ENCODE data around the gene DPP6.
"Not testable (repeated sequence)": the region's sequence is repeated elsewhere in the genome, so short reads cannot be mapped to it uniquely, and the experiment has no call there.

The DPP6 gene

GRCh38 chr7:154651501-154651900, 599.3 kb downstream of the DPP6 start:
- Histone ChIP-seq H3K4me1 (ENCODE audit: control insufficient read depth, insufficient read depth, low read length) (no peaks in the 10 kb centered on the region), H3K27ac (ENCODE audit: low read length) (no peak overlapping the region), H3K9ac (ENCODE audit: low read length in 2 of 2) (no peak overlapping the region), H3K36me3 (ENCODE audit: control insufficient read depth in 2 of 2, insufficient read depth in 2 of 2, low read length in 2 of 2) (no peaks in the 10 kb centered on the region), H3K4me3 (ENCODE audit: low read length in 2 of 2) (no peak overlapping the region), H3K27me3 (ENCODE audit: control insufficient read depth in 1 of 2, insufficient read depth in 2 of 2, low read length in 2 of 2) (no peaks in the 10 kb centered on the region), H3K9me3 (ENCODE audit: control insufficient read depth in 2 of 2, low read length in 2 of 2) (no peaks in the 10 kb centered on the region)

DNA sequence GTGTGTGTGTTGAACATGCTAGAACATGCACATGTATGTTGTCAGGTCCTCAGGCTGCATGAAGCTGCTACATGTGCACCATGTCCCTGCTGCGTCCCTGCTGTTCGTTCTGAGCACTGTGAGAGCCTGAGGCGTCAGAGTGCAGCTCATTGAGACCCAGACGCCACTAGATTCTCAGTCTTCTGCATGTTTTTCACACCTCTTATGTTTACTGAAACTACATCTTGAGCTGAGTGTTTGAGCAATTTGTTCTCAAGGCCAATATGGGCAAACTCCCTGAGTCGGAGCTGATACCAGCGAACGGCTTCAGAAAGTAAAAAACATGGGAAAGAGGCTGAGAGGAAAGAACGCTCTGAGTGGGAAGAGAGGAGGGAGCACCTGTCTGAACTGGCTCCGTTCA, 600.4 kb downstream of the DPP6 start:
- Histone ChIP-seq H3K27me3 (ENCODE audit: control insufficient read depth in 1 of 2, insufficient read depth in 2 of 2, low read length in 2 of 2) (no peaks in the 10 kb centered on the region), H3K36me3 (ENCODE audit: control insufficient read depth in 2 of 2, insufficient read depth in 2 of 2, low read length in 2 of 2) (no peaks in the 10 kb centered on the region), H3K9me3 (ENCODE audit: control insufficient read depth in 2 of 2, low read length in 2 of 2) (no peaks in the 10 kb centered on the region), H3K9ac (ENCODE audit: low read length in 2 of 2) (no peak overlapping the region), H3K4me3 (ENCODE audit: low read length in 2 of 2) (no peak overlapping the region), H3K27ac (ENCODE audit: low read length) (no peak overlapping the region), H3K4me1 (ENCODE audit: control insufficient read depth, insufficient read depth, low read length) (no peaks in the 10 kb centered on the region)

- no peaks in the 10 kb centered on the region for H3K36me3 ChIP-seq (ENCODE audit: control insufficient read depth in 2 of 2, insufficient read depth in 2 of 2, low read length in 2 of 2)
- H3K27me3 ChIP-seq (ENCODE audit: control insufficient read depth in 1 of 2, insufficient read depth in 2 of 2, low read length in 2 of 2) = no peaks in the 10 kb centered on the region
- H3K27ac ChIP-seq (ENCODE audit: low read length) = no peak overlapping the region
- no peak overlapping the region for H3K9ac ChIP-seq (ENCODE audit: low read length in 2 of 2)
- H3K4me3 ChIP-seq (ENCODE audit: low read length in 2 of 2) = no peak overlapping the region
- peaks cover 0 to 2% of the 10 kb centered on the region in 2 donors for H3K9me3 ChIP-seq (ENCODE audit: control insufficient read depth in 2 of 2, low read length in 2 of 2)
- H3K4me1 ChIP-seq (ENCODE audit: control insufficient read depth, insufficient read depth, low read length) = no peaks in the 10 kb centered on the region
These were observed 601.1 kb downstream of the DPP6 start for GRCh38 chr7:154653281-154653680.

GRCh38 chr7:154656618-154657017, 604.4 kb downstream of the DPP6 start:
- Histone ChIP-seq H3K9me3 (ENCODE audit: control insufficient read depth in 2 of 2, low read length in 2 of 2) (peaks cover 7% of the 10 kb centered on the region in 2 donors), H3K27ac (ENCODE audit: low read length) (no peak overlapping the region), H3K9ac (ENCODE audit: low read length in 2 of 2) (no peak overlapping the region), H3K4me1 (ENCODE audit: control insufficient read depth, insufficient read depth, low read length) (no peaks in the 10 kb centered on the region), H3K27me3 (ENCODE audit: control insufficient read depth in 1 of 2, insufficient read depth in 2 of 2, low read length in 2 of 2) (no peaks in the 10 kb centered on the region), H3K4me3 (ENCODE audit: low read length in 2 of 2) (no peak overlapping the region), H3K36me3 (ENCODE audit: control insufficient read depth in 2 of 2, insufficient read depth in 2 of 2, low read length in 2 of 2) (no peaks in the 10 kb centered on the region)

- Histone ChIP-seq H3K4me3 (ENCODE audit: low read length in 2 of 2) (no peak overlapping the region), H3K4me1 (ENCODE audit: control insufficient read depth, insufficient read depth, low read length) (no peaks in the 10 kb centered on the region), H3K9me3 (ENCODE audit: control insufficient read depth in 2 of 2, low read length in 2 of 2) (peaks cover 0 to 5% of the 10 kb centered on the region in 2 donors), H3K9ac (ENCODE audit: low read length in 2 of 2) (no peak overlapping the region), H3K27me3 (ENCODE audit: control insufficient read depth in 1 of 2, insufficient read depth in 2 of 2, low read length in 2 of 2) (no peaks in the 10 kb centered on the region), H3K36me3 (ENCODE audit: control insufficient read depth in 2 of 2, insufficient read depth in 2 of 2, low read length in 2 of 2) (no peaks in the 10 kb centered on the region), H3K27ac (ENCODE audit: low read length) (no peak overlapping the region)
These were observed 614.6 kb downstream of the DPP6 start for GRCh38 chr7:154666768-154667167.

- Histone ChIP-seq H3K4me3 (ENCODE audit: low read length in 2 of 2) (no peak overlapping the region), H3K36me3 (ENCODE audit: control insufficient read depth in 2 of 2, insufficient read depth in 2 of 2, low read length in 2 of 2) (no peaks in the 10 kb centered on the region), H3K9ac (ENCODE audit: low read length in 2 of 2) (no peak overlapping the region), H3K27me3 (ENCODE audit: control insufficient read depth in 1 of 2, insufficient read depth in 2 of 2, low read length in 2 of 2) (no peaks in the 10 kb centered on the region), H3K4me1 (ENCODE audit: control insufficient read depth, insufficient read depth, low read length) (no peaks in the 10 kb centered on the region), H3K27ac (ENCODE audit: low read length) (no peak overlapping the region), H3K9me3 (ENCODE audit: control insufficient read depth in 2 of 2, low read length in 2 of 2) (no peaks in the 10 kb centered on the region)
These were observed 620.6 kb downstream of the DPP6 start for GRCh38 chr7:154672659-154673415.

GRCh38 chr7:154674191-154674590, 622.0 kb downstream of the DPP6 start:
- Histone ChIP-seq H3K27me3 (ENCODE audit: control insufficient read depth in 1 of 2, insufficient read depth in 2 of 2, low read length in 2 of 2) (no peaks in the 10 kb centered on the region), H3K4me1 (ENCODE audit: control insufficient read depth, insufficient read depth, low read length) (no peaks in the 10 kb centered on the region), H3K36me3 (ENCODE audit: control insufficient read depth in 2 of 2, insufficient read depth in 2 of 2, low read length in 2 of 2) (no peaks in the 10 kb centered on the region), H3K9me3 (ENCODE audit: control insufficient read depth in 2 of 2, low read length in 2 of 2) (no peaks in the 10 kb centered on the region), H3K9ac (ENCODE audit: low read length in 2 of 2) (no peak overlapping the region), H3K4me3 (ENCODE audit: low read length in 2 of 2) (no peak overlapping the region), H3K27ac (ENCODE audit: low read length) (no peak overlapping the region)

DNA sequence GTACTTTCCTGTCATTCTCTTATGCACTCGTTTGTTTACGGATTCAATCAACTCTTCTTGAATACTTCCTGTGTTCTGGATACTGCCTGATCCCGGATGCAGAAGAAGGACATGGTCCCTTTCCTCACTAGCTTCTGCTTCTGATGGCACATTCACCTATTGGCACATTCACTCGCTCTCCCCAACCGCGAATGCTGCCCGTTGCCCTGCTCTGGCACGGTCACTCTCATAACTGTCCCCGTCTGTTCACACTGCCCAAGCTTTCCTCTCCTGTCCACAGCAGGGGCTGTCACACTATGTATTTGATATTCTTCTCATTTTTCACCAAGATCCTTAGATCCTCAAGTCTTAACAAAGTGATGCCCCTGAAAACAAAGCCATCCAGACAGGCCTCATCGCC, 623.4 kb downstream of the DPP6 start:
- Histone ChIP-seq H3K4me3 (ENCODE audit: low read length in 2 of 2) (no peak overlapping the region), H3K27me3 (ENCODE audit: control insufficient read depth in 1 of 2, insufficient read depth in 2 of 2, low read length in 2 of 2) (no peaks in the 10 kb centered on the region), H3K9ac (ENCODE audit: low read length in 2 of 2) (no peak overlapping the region), H3K36me3 (ENCODE audit: control insufficient read depth in 2 of 2, insufficient read depth in 2 of 2, low read length in 2 of 2) (no peaks in the 10 kb centered on the region), H3K4me1 (ENCODE audit: control insufficient read depth, insufficient read depth, low read length) (no peaks in the 10 kb centered on the region), H3K9me3 (ENCODE audit: control insufficient read depth in 2 of 2, low read length in 2 of 2) (no peaks in the 10 kb centered on the region), H3K27ac (ENCODE audit: low read length) (no peak overlapping the region)

- H3K4me1 ChIP-seq (ENCODE audit: control insufficient read depth, insufficient read depth, low read length); H3K27me3 ChIP-seq (ENCODE audit: control insufficient read depth in 1 of 2, insufficient read depth in 2 of 2, low read length in 2 of 2); H3K36me3 ChIP-seq (ENCODE audit: control insufficient read depth in 2 of 2, insufficient read depth in 2 of 2, low read length in 2 of 2); H3K9me3 ChIP-seq (ENCODE audit: control insufficient read depth in 2 of 2, low read length in 2 of 2); H3K27ac ChIP-seq (ENCODE audit: low read length); H3K4me3 ChIP-seq (ENCODE audit: low read length in 2 of 2); H3K9ac ChIP-seq (ENCODE audit: low read length in 2 of 2): not testable (repeated sequence)
These were observed 623.8 kb downstream of the DPP6 start for GRCh38 chr7:154676033-154676421.

DNA sequence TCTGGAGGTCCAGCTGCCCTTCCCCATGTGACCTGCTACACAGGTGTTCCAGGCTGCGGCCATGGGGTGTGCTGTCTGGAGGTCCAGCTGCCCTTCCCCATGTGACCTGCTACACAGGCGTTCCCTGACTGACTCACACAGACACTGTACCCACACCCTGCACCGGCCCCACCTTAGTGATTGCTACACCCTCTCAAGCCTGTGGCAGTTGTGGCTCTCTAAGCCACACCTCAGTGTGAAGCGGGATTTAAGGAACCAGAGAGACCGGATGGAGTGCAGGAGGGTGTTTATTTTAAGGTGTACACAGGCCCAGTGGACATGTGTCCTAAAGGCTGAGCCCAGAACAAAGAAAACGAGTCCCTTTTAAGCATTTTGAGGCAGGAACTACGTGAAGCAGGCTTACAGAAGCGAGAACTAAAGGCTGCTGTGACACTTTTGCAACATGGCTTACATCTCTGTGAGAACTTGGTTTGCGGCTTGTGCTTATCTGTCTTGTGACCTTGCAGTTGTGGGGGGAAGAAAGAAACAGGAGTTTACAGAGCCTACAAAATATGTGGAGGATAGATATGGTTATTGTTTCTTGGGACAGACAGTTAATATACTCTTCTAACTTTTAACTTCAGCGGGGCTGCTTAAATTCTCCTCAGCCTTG, 624.4 kb downstream of the DPP6 start:
- H3K4me3 ChIP-seq (ENCODE audit: low read length in 2 of 2) = no peak overlapping the region
- no peaks in the 10 kb centered on the region for H3K4me1 ChIP-seq (ENCODE audit: control insufficient read depth, insufficient read depth, low read length)

DNA sequence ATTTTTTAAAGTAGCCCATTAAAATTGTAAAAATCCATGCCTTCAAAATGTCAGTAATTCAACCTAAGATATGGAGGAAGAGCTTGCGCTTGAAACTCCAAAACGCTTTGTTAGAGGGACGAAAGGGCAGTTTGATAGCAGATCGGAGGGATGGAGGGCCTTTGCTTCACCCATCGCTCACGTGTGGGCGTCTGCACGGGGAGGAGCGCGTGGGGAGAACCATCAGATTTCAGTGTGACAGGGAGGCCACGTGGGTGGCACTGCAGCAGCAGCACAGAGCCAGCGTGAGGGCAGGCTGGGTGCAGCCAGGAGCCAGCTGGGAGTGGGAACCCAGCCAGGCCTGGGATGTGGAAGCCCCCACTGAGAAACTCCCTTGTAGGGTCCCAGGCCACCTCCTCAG, 625.3 kb downstream of the DPP6 start:
- H3K9ac ChIP-seq (ENCODE audit: low read length in 2 of 2) = no peak overlapping the region
- no peaks in the 10 kb centered on the region for H3K4me1 ChIP-seq (ENCODE audit: control insufficient read depth, insufficient read depth, low read length)
- H3K9me3 ChIP-seq (ENCODE audit: control insufficient read depth in 2 of 2, low read length in 2 of 2) = no peaks in the 10 kb centered on the region
- no peak overlapping the region for H3K27ac ChIP-seq (ENCODE audit: low read length)
- H3K36me3 ChIP-seq (ENCODE audit: control insufficient read depth in 2 of 2, insufficient read depth in 2 of 2, low read length in 2 of 2) = no peaks in the 10 kb centered on the region
- H3K4me3 ChIP-seq (ENCODE audit: low read length in 2 of 2) = no peak overlapping the region
- no peaks in the 10 kb centered on the region for H3K27me3 ChIP-seq (ENCODE audit: control insufficient read depth in 1 of 2, insufficient read depth in 2 of 2, low read length in 2 of 2)

More for the DNA sequence above, 624.4 kb downstream of the DPP6 start:
- no peak overlapping the region for H3K9ac ChIP-seq (ENCODE audit: low read length in 2 of 2)
- no peaks in the 10 kb centered on the region for H3K27me3 ChIP-seq (ENCODE audit: control insufficient read depth in 1 of 2, insufficient read depth in 2 of 2, low read length in 2 of 2)
- H3K36me3 ChIP-seq (ENCODE audit: control insufficient read depth in 2 of 2, insufficient read depth in 2 of 2, low read length in 2 of 2) = no peaks in the 10 kb centered on the region
- no peak overlapping the region for H3K27ac ChIP-seq (ENCODE audit: low read length)
- no peaks in the 10 kb centered on the region for H3K9me3 ChIP-seq (ENCODE audit: control insufficient read depth in 2 of 2, low read length in 2 of 2)
